ENCODE data around the gene SH2D7.
"Not testable (repeated sequence)": the region's sequence is repeated elsewhere in the genome, so short reads cannot be mapped to it uniquely, and the experiment has no call there.

Gene SH2D7

GRCh38 chr15:78129077-78129750 lies 36.9 kb downstream of the SH2D7 start:
- intact Hi-C loops (cut with DNase I), result no loop called here
- DNase-seq, result peak in 1 of 10 donors; percentile 81

- intact Hi-C loops (cut with DNase I), result loop anchor here (5.0 kb wide), 2 partner anchors 47 to 112 kb away; no protein-coding TSS in a partner anchor
- DNase-seq, result no peak
Measured at GRCh38 chr15:78129751-78130287, 37.5 kb downstream of the SH2D7 start.

GRCh38 chr15:78130466-78131294 lies 38.3 kb downstream of the SH2D7 start:
- DNase-seq, result peak in 2 of 10 donors; percentile 64 to 81
- intact Hi-C loops (cut with DNase I), result loop anchor here (5.0 kb wide), 2 partner anchors 47 to 112 kb away; no protein-coding TSS in a partner anchor

GRCh38 chr15:78131295-78132061 lies 39.1 kb downstream of the SH2D7 start, which contains the start of gene CIB2:
CIB2 (minus strand) TSS chr15:78131445; CDS start chr15:78131215, 230 bp downstream.
- intact Hi-C loops (cut with DNase I), result loop anchor here (5.0 kb wide), 2 partner anchors 46 to 111 kb away; no protein-coding TSS in a partner anchor
- DNase-seq, result peak; percentile 27 to 94 (median 53)

- no peak for DNase-seq
Measured at GRCh38 chr15:78133801-78134200, 41.4 kb downstream of the SH2D7 start.

GRCh38 chr15:78139578-78139977 lies 47.2 kb downstream of the SH2D7 start:
- no peak for DNase-seq
- intact Hi-C loops (cut with DNase I), result no loop called here

More at GRCh38 chr15:78133801-78134200, 41.4 kb downstream of the SH2D7 start:
- intact Hi-C loops (cut with DNase I), result loop anchor here (5.0 kb wide), 2 partner anchors 44 to 108 kb away; no protein-coding TSS in a partner anchor

- intact Hi-C loops (cut with DNase I), result no loop called here
- no peak for DNase-seq
Measured at GRCh38 chr15:78140292-78140691, 47.9 kb downstream of the SH2D7 start.

- DNase-seq, result no peak
- intact Hi-C loops (cut with DNase I), result no loop called here
Measured at GRCh38 chr15:78142332-78142731, 50.0 kb downstream of the SH2D7 start.

GRCh38 chr15:78146425-78147154 lies 54.2 kb downstream of the SH2D7 start:
- DNase-seq, result no peak
- intact Hi-C loops (cut with DNase I), result no loop called here

- intact Hi-C loops (cut with DNase I), result no loop called here
- no peak for DNase-seq
Measured at GRCh38 chr15:78147566-78147965, 55.2 kb downstream of the SH2D7 start.

- no peak for DNase-seq
- intact Hi-C loops (cut with DNase I), result no loop called here
Measured at GRCh38 chr15:78148392-78149067, 56.2 kb downstream of the SH2D7 start.

- DNase-seq, result peak; percentile 97 to 100 (median 99)
- intact Hi-C loops (cut with DNase I), result no loop called here
Measured at GRCh38 chr15:78149068-78149804, 56.9 kb downstream of the SH2D7 start, which contains the start of gene IDH3A. IDH3A (plus strand) TSS chr15:78149362; CDS start chr15:78149404, 42 bp downstream.

- peak in 1 of 10 donors; percentile 11 for DNase-seq
- intact Hi-C loops (cut with DNase I), result no loop called here
Measured at GRCh38 chr15:78149805-78150751, 57.7 kb downstream of the SH2D7 start.

GRCh38 chr15:78151075-78151474 lies 58.7 kb downstream of the SH2D7 start:
- DNase-seq; intact Hi-C loops (cut with DNase I): not testable (repeated sequence)

Data from posterior cingulate gyrus (tissue), 11 donors.